Type B pancreatic cell (in vitro differentiated cells): ENCODE results near the gene EMX1. TPM values are rescaled to one million over a fixed set of nuclear protein-coding genes. Genes with fewer than 3 reads are reported as not detected.

Source experiments
- DNase-seq: peaks from one replicate; pipeline ENCODE4 v3.0.0; 2021; ENCODE audit warnings: mixed read lengths; ENCODE audit not compliant: unreplicated experiment; ENCODE audit errors: extremely low spot score
- H3K27ac Mint-ChIP-seq: 2 replicates; pipeline ENCODE4 v1.8.0; 2021; ENCODE audit warnings: mild to moderate bottlenecking, mixed read lengths
- H3K27me3 Mint-ChIP-seq: 2 replicates; pipeline ENCODE4 v1.8.0; 2021; ENCODE audit warnings: mixed read lengths
- H3K36me3 Mint-ChIP-seq: 2 replicates; pipeline ENCODE4 v1.8.0; 2021; ENCODE audit warnings: mixed read lengths
- H3K4me1 Mint-ChIP-seq: one replicate; pipeline ENCODE4 v1.8.0; 2021; ENCODE audit warnings: mixed read lengths; ENCODE audit not compliant: unreplicated experiment
- H3K4me3 Mint-ChIP-seq: 2 replicates; pipeline ENCODE4 v1.8.0; 2021; ENCODE audit warnings: mild to moderate bottlenecking, mixed read lengths
- H3K9me3 Mint-ChIP-seq: 2 replicates; pipeline ENCODE4 v1.8.0; 2021; ENCODE audit warnings: mixed read lengths
- CTCF ChIP-seq: fragments of 200-600 bp; sonication (generic); conservative IDR thresholded peaks from 2 replicates; pipeline ENCODE4 v1.5.0; 2021; ENCODE audit warnings: antibody characterized with exemption, mild to moderate bottlenecking
- total RNA-seq: library from RNA; stranded (reverse); gene quantifications from 2 replicates; pipeline ENCODE4 v1.2.1, GENCODE V29; 2021; ENCODE audit warnings: low replicate concordance

EMX1 gene
- total RNA-seq, 1 donor from 2014 or later = 0.97 TPM

GRCh38 chr2:72940361-72940760 lies 23.0 kb downstream of the EMX1 start:
- Mint-ChIP-seq H3K27me3 (peaks cover 25% of the 10 kb centered on the region), H3K36me3 (no peaks in the 10 kb centered on the region), H3K4me1 (peaks cover 22% of the 10 kb centered on the region), H3K4me3 (no peak overlapping the region), H3K27ac (no peak overlapping the region), H3K9me3 (no peaks in the 10 kb centered on the region)
- no peak for TF ChIP-seq CTCF
- DNase-seq = no peak

- DNase-seq = no peak
- H3K27ac Mint-ChIP-seq = no peak overlapping the region
- TF ChIP-seq CTCF = no peak
These were observed 23.5 kb downstream of the EMX1 start for GRCh38 chr2:72940786-72941185.

DNA sequence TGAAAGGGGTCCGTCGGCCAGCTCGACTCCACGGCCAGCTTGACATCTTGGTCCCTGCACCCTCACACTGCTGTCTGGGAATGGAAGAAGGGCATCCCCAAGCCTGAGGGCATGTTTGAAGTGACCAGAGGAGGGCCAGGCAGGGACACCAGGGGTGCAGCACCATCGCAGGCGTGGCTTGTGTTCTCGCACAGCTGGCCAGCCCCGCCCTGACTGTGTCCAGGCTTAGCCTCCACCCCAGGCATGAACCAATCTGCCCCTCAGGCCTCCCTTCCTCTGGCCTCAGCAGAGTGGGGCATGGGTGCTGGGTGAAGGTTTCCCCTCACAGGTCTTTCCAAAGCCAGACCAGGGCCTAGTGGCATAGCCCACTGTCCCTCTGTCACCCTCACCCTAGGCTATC lies 25.0 kb downstream of the EMX1 start:
- H3K27me3 Mint-ChIP-seq = peaks cover 18% of the 10 kb centered on the region
- no peak overlapping the region for H3K27ac Mint-ChIP-seq
- H3K9me3 Mint-ChIP-seq = no peaks in the 10 kb centered on the region
- peaks cover 22% of the 10 kb centered on the region for H3K4me1 Mint-ChIP-seq
- no peaks in the 10 kb centered on the region for H3K36me3 Mint-ChIP-seq
- DNase-seq = no peak
- no peak for TF ChIP-seq CTCF
- H3K4me3 Mint-ChIP-seq = no peak overlapping the region

More at GRCh38 chr2:72940786-72941185, 23.5 kb downstream of the EMX1 start:
- Mint-ChIP-seq H3K9me3 (no peaks in the 10 kb centered on the region), H3K36me3 (no peaks in the 10 kb centered on the region), H3K27me3 (peaks cover 21% of the 10 kb centered on the region), H3K4me3 (no peak overlapping the region), H3K4me1 (peaks cover 22% of the 10 kb centered on the region)

DNA sequence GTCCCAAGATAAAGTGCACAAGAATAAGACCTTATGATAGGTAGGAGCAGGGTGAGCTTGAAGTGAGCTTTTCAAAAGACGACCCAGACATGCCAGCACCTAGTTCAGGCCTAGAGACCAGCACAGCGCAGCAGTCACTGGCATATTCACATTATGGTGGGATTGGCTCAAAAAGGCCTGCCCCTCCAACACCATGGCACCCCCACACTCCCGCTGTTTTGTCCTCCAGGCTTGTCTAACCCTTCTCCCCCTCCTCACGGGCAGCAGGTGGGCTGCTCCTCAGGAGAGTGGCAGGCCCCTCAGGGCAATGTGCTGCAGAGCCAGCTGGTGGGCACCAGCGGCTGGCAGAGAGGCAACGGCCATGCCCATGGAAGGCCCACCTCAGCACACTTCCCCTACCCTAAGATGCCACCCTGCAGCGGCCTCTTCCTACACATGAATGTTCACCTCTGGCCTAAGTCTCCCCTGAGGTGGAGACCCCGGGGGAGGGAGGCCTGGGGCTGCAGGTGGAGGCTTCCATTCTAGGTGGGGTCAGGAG lies 25.6 kb downstream of the EMX1 start:
- no peak for DNase-seq
- peaks cover 17% of the 10 kb centered on the region for H3K27me3 Mint-ChIP-seq
- H3K9me3 Mint-ChIP-seq = no peaks in the 10 kb centered on the region
- H3K4me3 Mint-ChIP-seq = no peak overlapping the region
- no peak overlapping the region for H3K27ac Mint-ChIP-seq
- no peak for TF ChIP-seq CTCF
- H3K4me1 Mint-ChIP-seq = peaks cover 22% of the 10 kb centered on the region
- H3K36me3 Mint-ChIP-seq = no peaks in the 10 kb centered on the region

GRCh38 chr2:72943540-72944395 lies 26.4 kb downstream of the EMX1 start:
- H3K4me3 Mint-ChIP-seq = no peak overlapping the region
- H3K27me3 Mint-ChIP-seq = peaks cover 14% of the 10 kb centered on the region
- no peaks in the 10 kb centered on the region for H3K9me3 Mint-ChIP-seq
- H3K4me1 Mint-ChIP-seq = peaks cover 22% of the 10 kb centered on the region
- H3K27ac Mint-ChIP-seq = no peak overlapping the region
- DNase-seq = no peak
- H3K36me3 Mint-ChIP-seq = no peaks in the 10 kb centered on the region
- TF ChIP-seq CTCF = no peak
